GM15510 (cell line): Measurements from ENCODE around the gene PIAS3.

ENCODE experiments used
- POLR2A ChIP-seq: IDR thresholded peaks from 3 replicates; pipeline ENCODE4 v1.6.1; 2011; ENCODE audit warnings: borderline replicate concordance; ENCODE audit not compliant: insufficient read length; ENCODE audit errors: extremely low read depth

The PIAS3 gene

DNA sequence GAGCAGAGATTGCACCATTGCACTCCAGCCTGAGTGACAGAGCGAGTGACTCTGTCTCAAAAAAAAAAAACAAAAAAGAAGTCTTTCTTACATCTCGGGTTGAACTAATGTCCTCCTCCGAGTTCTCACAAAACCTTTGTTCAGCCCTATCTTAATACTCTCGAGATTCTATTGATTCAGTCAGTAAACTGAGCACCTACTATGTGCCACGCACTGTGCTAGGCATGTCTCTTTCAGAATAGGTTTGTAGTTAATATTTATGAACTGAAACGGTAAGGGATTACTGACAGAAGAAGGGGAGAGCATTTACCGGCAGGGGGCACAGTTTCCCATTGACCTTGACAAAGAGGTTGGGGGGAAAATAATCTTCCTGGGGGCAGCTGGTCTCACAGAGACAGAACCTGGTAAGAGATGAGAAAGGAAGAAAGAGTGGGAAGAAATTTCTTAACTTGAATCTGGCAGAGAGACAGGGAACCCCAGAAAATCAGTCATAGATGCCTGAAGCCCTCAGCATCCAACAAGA lies 3.4 kb downstream of the PIAS3 start:
- no peak for TF ChIP-seq POLR2A

GRCh38 chr1:145849356-145850160 lies 9.3 kb downstream of the PIAS3 start:
- no peak for TF ChIP-seq POLR2A

DNA sequence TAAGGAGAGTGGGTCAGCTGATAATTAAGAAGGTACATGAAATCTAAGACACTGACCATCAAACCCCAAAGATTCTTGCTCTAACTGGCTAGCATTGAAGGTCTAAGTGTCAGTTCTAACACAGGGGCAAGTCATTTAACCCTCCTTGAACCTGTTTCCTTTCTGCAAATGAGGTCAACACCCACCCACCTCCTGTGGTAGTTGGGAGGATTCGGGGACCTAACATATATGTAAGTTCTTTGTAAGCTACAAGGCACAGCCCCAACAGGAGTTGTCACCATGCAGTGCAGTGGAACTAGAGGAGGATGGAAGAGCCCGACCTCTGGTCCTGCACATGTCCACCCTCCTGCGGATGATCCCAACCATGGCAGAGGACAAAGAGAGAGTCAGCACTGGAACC lies 11.1 kb downstream of the PIAS3 start:
- no peak for TF ChIP-seq POLR2A

DNA sequence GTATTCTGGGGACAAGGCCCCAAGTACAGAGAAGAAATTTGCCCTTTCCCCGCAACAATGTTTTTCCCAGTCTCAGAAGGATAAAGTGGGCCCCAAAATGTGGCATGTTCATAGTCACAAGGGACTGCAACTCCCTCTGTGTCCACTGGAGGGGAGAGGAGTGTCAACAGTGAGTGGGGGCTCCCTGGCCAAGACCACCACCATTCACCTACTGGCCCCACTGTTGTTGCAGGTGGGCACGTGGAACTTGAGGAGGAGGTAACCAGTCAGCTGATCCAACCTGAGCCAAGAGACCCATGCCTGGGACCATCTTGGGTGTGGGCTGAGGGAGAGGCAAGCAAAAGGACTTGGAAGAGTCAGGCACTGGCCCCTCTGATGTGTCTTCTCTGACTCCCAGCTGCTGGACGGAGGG lies 12.7 kb downstream of the PIAS3 start:
- no peak for TF ChIP-seq POLR2A

DNA sequence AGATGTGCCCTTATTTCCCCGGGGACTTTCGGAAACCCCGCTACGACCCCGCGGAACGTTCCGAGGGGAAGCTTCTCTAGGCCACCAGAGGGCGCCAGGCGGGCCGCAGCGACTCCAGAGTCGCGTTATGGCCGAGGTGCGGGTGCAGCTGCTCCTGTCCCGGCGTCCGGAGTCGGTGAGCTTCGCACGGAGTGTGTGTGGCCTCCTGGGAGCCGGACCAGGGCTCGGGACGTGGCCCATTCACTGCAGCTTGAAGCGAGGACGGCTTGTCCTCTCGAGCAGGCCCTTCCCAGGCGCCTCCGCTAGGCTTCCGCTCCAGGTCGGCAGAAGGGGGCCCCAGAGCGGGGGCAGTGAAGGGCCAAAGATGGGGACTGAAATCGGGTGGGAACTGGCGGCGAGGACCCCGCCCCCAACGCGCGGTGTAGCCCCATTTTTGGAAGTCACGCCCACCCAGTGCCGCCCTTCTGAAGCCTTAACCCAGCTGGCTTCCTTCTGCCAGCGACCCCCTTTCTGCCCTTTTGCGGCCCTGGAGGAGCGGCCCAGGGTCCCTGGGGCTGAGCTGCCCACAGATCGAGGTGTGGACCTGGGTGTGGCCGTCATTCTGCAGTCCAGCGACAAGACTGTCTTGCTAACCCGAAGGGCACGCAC lies 13.2 kb downstream of the PIAS3 start, which contains the start of gene NUDT17:
Gene NUDT17 (plus strand): TSS at position 117 of the 648 bp plus-strand sequence. CDS start 11 bp downstream, at position 128.
- peak; percentile 48 for TF ChIP-seq POLR2A

GRCh38 chr1:145845144-145845513 lies 13.8 kb downstream of the PIAS3 start:
- no peak for TF ChIP-seq POLR2A

DNA sequence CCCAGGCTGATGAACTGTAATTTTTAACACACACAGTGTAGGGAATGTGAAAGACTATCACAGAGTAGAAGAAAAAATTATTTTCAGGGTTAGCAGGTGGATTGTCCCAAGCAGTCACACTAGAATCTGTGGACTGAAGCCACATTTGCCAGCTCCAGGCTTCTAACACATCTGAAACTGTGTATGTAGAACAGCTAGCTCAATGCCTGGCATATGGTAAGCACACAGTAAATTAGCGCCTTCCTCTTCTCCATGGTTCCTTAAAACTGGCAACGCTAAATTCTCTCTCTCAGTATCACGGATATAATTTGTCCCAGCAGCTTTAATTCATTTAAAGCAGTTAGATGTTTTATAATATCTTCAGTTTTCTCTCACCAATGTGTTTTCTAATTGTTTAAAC lies 15.8 kb downstream of the PIAS3 start:
- TF ChIP-seq POLR2A = no peak

GRCh38 chr1:145837656-145838055 lies 21.2 kb downstream of the PIAS3 start:
- TF ChIP-seq POLR2A = no peak

- TF ChIP-seq POLR2A = no peak
These were observed 30.4 kb downstream of the PIAS3 start for GRCh38 chr1:145828367-145829026.

- TF ChIP-seq POLR2A = no peak
These were observed 30.9 kb downstream of the PIAS3 start for GRCh38 chr1:145827966-145828365.

DNA sequence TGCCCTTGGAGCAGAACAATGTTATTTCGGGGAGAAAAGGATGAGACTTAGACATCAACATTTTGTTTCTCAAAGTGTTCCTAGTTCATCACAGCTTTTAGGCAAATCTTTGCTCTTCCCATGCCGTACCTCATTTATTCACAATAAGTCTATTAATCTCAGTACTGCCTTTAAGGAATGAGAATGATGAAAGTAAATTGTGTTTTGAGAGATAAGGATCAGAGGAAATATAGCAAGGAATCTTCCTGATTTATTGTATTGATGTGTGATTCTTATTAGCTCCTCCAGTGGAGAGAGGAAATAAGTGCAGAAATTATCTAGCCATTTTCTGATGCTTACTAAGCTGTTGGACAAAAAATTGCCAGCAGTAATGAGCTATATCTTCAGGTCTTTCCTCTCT lies 32.9 kb downstream of the PIAS3 start:
- TF ChIP-seq POLR2A = no peak

GRCh38 chr1:145824499-145824842 lies 34.4 kb downstream of the PIAS3 start:
- TF ChIP-seq POLR2A = no peak

DNA sequence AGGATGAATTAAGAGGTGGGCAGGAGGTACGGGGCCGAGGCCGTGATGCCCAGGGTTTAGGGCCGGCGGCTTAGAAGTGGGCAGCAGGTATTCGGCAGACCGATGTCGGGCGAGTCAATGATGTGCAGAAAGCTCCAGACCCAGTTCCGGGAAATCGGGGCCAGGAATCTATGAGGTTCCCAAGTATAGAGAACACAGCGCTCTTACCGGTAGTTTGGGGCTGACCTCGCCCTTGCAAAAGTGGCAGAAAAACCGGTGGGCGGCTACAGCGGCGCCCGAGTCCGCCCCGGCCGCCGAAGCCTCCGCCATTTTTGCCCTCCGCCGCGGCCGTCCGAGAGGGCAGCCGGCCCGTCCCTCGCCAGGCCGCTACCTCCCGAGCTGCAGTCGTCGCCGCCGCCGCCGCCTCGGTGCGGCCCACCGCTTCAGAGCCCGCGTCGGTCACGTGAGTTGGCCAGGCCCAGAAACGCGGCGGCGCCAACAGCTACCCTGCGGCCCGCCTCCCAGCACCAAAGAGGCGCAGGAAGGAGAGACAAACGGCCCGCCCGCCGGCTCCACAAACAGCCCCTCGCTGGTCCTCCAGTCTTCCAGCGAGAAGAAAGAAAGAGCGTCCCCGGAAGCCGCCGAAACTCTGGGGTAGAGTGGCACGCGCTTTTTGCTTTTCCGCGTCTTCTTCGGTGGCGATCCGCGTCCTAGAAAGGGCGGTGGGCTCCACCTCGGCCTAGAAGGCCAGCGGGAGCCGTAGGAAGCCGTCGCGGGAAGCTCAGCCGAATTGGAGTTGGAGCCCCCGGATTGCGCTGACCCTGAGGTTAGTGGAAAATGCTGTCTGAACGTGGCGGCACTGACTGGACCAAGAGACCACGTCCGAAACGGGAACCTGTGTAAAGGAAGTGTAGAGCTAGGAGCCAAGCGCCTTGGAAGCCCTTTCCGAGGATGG lies 35.0 kb downstream of the PIAS3 start, which contains the start of the genes POLR3C and RNF115:
Gene POLR3C (plus strand): TSS at position 636 of the 934 bp plus-strand sequence. CDS start 1,577 bp downstream, outside the sequence.
Gene RNF115 (minus strand): TSS at position 531 of the 934 bp plus-strand sequence. CDS start 222 bp downstream, at position 309.
- TF ChIP-seq POLR2A = peak; percentile 83

- TF ChIP-seq POLR2A = no peak
These were observed 52.0 kb downstream of the PIAS3 start for GRCh38 chr1:145806844-145807243.
